HG02759 (cell line): ENCODE data around the gene OR8A1.
"Not testable (repeated sequence)": the region's sequence is repeated elsewhere in the genome, so short reads cannot be mapped to it uniquely, and the experiment has no call there.

Source experiments
- ATAC-seq: cut with Tn5 transposase; IDR thresholded peaks from one replicate; pipeline ENCODE4 v1.9.1; 2021; ENCODE audit warnings: mild to moderate bottlenecking, moderate library complexity; ENCODE audit not compliant: unreplicated experiment

Gene OR8A1

DNA sequence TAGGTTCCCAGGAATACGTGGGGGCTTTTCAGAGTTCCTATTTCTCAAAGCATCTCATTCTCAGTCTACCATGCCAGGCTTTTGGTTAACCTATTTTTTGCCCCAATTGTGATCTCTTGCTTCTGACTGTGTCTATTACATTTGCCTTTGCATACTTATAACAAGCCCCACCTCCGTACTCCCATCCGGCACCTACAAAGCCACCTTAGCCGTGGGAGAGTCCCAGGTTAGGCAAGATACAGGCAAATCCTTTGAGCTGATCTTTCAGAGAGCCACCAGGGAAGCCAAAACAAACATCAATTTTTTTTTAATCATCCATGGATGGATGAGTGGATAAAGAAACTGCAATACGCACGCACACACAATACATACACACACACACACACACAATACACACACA lies 22.8 kb downstream of the OR8A1 start:
- ATAC-seq, result no peak

DNA sequence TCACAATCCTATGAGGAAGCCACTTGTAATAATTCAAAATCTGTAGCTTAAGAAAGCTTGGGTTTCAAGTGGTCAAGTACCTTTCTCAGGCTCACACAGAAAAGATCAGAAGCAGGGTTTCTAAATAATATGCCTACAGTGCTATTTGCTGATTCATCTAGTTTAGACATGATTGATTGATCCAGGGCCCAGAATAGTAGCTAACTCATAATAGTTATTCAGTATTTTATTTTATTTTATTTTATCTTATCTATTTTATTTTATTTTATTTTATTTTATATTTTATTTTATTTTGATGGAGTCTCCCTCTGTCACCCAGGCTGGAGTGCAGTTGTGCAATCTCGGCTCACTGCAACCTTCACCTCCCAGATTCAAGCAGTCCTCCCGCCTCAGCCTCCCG lies 25.5 kb downstream of the OR8A1 start:
- no peak for ATAC-seq

DNA sequence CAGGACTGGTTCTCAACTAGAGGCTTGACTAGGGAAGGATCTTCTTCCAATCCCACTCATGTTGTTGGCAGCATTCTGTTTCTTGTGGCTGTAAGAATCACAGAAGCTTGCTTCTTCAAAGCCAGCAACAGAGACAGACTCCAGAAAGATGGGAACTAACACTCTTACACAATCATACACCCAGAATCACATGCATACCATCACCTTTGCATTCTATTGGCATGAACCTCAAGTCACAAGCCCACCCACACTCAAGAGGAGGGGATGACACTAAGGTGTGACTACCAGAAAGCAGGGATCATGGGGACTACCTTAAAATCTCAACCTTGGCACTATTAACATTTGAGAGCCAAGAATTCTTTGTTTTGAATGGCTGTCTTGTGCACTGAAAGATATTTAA lies 27.8 kb downstream of the OR8A1 start:
- no peak for ATAC-seq

DNA sequence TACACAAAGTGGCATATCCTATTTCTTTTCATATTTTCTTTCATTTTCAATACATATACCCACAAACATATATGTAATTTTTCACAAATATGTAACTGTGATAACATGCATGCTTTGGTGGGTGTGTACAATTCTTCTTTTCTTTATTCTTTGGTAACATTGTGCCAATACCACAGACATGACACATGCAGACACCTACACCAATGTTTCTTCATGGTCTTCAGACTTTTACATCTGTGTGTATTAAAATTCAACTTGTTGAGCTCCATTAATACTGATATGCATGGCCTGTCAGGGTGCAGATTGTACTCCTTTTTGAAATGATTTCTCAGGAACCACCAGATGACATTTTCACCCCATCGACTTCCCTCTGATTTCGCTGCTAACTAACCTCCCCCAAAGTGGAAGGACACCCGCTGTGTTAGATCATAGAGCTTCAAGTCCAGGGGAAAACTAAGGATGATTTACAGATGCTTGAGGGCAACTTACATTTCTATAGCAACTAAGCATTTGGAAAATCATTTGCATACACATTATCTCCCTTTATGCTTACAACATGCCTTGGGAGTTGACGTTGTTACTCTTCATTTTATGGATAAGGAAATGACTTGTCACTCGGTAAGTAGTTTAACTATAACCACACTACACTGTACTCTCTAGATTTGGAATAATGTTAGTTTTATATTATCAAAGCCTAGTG lies 31.0 kb downstream of the OR8A1 start:
- ATAC-seq, result no peak

DNA sequence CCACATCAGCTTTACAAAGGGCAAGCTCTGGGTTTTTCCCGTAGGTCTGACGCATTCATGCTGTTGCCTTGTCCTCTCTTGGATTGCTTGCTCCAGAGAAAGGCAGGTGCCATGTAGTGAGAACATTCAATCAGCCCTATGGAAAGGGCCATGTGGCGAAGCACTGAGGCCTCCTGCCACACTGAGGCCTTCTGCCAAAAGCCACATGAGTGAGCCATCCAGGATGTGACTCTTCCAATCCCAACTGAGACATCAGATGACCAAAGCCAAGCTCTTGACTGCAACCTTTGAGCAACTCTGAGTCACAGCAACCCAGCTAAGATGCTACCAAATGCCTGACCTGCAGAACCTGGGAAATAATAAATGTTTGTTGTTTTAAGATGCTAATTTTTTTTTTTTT lies 32.4 kb downstream of the OR8A1 start:
- no peak for ATAC-seq

DNA sequence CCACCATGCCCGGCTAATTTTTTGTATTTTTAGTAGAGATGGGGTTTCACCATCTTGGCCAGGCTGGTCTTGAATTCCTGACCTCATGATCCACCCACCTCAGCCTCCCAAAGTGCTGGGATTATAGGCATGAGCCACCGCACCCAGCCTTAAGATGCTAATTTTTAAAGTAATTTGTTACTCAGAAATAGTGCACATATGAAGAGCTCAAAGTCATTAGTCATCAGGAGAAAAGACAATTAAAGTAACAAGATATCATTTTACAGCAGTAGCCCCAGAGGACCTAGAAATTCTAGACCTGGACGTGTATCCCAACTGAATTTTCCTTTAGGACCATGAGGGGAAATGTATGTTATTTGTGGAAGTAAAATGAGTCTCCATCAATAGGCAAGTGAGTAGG lies 32.9 kb downstream of the OR8A1 start:
- not testable (repeated sequence) for ATAC-seq

DNA sequence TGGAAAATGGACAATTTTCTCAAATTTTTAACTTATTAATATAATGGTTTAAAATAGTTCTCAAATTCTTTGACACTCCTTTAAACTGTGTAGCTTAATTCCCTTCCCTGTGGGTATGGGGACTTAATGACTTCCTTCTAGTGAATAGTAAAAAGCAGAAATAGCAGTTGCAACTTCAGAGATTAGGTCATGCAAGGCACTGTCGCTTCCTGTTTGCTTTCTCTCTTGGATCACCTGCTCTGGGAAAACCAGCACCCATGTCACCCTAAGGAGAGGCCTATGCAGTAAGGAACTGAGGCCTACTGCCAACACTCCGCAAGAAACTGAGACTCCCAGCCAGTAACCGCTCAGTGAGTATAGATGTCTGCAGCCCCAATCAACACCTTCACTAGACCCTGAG lies 35.9 kb downstream of the OR8A1 start:
- no peak for ATAC-seq

DNA sequence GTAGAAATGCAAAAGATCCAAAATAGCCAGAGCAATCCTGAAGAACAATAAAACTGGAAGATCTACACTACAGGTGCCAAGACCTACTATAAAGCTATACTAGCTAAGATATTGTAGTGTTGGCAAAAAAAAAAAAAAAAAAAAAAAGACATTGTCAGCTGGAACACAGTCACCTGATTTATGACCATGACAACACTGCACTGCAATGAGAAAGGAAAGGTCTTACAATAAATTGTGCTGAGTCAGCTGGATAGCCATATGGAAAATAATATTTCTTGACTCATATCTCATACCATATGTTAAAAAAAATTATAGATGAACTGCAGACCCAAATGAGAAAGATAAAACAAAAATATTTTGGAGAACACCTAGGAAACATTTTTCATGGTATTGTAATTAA lies 38.4 kb downstream of the OR8A1 start:
- no peak for ATAC-seq

DNA sequence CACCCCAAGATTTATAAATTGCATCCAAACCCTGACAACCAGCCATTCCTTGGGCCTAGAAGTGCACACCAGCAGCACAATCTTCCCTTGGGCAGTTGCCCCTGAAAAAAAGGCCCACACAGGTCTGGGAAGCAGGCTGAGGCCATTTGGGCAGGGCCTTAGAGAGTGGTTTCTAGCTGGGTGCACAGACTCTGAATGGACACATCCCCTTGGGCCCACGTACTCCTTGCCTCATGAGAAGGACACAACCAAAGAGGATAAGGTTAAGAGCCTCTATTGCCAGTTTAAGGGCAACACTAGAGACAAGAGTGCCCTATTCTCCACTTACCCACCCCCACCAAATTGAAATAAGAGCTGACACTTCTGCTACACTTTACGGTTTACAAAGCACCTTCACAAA lies 40.5 kb downstream of the OR8A1 start:
- no peak for ATAC-seq

DNA sequence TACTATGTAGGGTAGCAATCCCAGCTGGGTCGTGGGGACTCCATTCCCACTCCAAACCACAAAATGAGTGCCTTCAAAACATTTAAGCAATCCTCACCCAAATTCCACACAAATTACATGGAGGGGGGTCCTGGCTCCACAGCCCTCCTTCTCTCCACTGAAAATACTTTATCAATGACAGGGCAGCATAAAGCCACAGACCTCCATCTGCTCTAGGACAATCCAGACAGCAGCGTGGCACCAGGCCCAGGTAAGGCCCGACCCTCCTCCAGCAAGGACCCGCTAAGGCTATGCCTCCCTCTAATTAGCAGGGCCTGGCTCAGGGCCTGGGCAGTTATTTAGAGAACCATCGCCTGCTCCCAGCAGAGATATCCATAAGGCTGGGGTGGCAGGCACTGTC lies 41.3 kb downstream of the OR8A1 start, which contains the start of gene PANX3:
Gene PANX3, plus strand, starts transcription at position 365 of the 400 bp plus-strand sequence. CDS start 129 bp downstream, outside the sequence.
- no peak for ATAC-seq

DNA sequence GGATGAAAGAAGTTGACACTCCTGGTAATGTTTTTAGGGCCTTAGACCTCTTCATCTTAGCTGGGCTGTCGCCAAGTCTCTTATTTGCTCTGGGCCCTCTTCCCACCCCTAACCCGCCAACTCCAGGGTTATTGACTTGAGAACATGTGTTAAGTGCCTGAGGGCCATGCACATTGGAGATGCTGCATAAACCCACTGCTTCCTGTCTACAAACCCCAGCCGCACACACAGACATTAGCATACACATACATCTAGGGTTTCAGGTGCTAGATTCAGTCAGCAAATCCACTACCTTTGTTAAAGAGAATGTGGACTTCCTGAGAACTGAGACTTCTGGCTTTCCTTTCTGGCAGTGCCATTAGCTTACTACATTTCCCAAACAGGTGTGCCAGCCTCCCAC lies 42.2 kb downstream of the OR8A1 start:
- ATAC-seq, result no peak

DNA sequence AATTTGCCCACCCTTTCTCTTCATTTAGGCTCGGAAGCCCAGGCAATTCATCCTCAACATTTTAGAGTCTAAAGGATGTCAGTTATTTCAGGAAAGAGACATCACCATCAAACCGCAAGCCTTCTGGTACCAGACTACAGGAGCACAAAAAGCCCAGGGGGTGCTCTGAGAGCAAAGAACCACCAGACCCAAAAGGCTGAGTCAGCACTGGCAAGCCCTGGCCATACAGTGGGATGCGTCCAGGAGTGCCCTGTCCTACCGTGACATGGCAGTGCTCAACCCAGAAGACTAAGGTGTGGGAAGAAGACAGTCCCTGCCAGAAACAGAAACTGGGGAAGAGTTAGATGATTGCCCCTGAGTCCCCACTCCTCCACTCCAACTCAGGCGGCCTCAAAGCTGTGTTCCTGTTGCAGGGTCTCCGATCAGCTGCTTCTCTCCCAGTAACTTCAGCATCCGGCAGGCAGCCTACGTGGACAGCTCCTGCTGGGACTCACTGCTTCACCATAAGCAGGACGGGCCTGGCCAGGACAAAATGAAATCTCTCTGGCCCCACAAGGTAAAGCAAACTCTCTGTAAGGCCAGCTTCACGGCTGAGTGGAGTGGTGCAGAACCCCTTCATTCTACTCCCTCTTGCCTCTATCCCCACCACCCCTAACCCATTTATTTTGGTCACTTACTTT lies 42.9 kb downstream of the OR8A1 start:
- ATAC-seq, result no peak

DNA sequence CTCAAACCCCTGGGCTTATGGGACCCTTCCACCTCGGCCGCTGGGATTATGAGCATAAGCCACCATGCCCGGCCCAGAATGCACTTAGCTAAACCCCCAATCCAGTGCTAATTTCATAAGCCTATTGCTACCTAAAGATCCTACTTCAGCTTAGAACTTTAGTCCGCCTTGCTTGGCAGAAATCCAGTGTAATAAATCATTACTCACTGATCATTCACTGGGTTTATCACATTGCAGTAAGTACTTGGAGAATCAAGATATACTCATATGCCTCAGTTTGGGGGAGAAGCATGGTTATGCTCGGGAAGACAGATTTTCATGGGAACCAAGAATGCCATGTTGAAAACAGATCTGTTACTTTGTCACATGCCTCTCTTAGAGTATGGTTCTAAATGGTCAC lies 49.1 kb downstream of the OR8A1 start:
- ATAC-seq, result no peak
